Loucy (cell line): ENCODE data around the gene ADGRF4.

Source experiments
- CTCF ChIP-seq: fragments of 200-600 bp; sonication (generic); conservative IDR thresholded peaks from 2 replicates; pipeline ENCODE4 v1.5.1; 2014; ENCODE audit warnings: mild to moderate bottlenecking, antibody characterized with exemption, low read length
- EZH2phosphoT487 ChIP-seq: fragments of 200-600 bp; IDR thresholded peaks from 2 replicates; pipeline ENCODE4 v1.6.1; 2018; ENCODE audit warnings: antibody characterized with exemption, mild to moderate bottlenecking, moderate library complexity, borderline replicate concordance

- TF ChIP-seq CTCF (no peak), EZH2phosphoT487 (no peak)
These were observed 44.7 kb upstream of the ADGRF4 start for GRCh38 chr6:47653706-47654105.
